SKM-1 treated with dmso at 0.1 percent for 144 hours (cell line): ENCODE data around the gene FUZ.
"Not testable (repeated sequence)": the region's sequence is repeated elsewhere in the genome, so short reads cannot be mapped to it uniquely, and the experiment has no call there.

Source experiments
- DNase-seq: peaks from one replicate; lab custom pipeline; 2025; ENCODE audit not compliant: unreplicated experiment; lab: John Stamatoyannopoulos, UW

The FUZ gene

GRCh38 chr19:49833599-49833998 lies 20.5 kb upstream of the FUZ start:
- no peak for DNase-seq

DNA sequence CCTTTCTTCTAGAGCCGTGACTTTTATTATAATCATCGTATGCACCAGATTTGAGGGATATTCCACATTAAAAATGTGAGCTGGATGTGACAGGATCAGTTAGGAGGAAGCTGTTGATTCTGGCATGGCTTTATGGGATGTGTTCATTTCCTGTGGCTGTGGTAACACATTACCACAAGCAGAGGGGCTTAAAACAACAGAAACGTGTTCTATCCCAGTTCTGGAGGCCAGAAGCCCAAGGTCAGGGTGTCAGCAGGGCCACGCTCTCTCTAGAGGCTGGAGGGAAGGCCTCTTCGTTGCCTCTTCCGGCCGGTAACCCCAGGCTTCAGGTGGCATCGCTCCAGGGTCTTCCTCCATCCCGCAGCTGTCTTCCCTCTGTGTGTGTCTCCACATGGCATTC lies 19.5 kb upstream of the FUZ start:
- no peak for DNase-seq

DNA sequence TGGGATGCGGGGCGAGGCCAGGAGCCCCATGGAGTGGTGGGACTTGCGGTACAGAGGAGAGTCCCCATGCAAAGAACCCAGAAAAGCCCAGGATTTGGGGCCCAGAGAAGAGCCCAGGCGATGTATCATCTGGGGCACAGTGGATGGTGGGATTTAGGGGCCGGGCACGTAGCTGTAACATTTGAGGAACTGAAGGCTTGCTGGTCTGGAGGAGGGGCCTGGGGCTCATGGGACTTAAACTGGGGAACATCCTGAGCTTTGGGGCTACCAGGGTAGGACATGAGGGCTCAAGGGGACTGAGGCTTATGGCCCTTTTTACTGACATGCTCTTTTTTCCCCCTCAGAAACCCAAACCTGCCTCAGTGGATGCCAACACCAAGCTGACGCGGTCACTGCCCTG lies 18.5 kb upstream of the FUZ start:
- DNase-seq, result no peak

DNA sequence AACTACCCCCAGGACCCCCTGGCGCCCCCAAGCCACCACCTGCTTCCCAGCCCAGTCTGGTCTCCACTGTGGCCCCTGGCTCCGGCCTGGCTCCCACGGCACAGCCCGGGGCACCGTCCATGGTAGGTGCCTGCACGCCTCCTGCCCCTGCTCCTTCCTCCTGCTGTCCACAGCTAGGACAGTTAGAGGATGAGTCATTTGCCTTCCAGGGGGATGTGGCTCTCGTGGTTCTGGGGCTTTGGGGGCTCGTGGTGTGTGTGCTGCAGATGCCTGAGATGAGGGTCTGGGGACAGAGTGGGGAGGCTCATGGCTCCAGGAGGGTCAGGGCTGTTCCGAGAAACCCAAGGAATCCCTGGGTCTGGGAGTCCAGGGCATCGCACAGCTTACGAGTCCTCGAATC lies 17.7 kb upstream of the FUZ start:
- DNase-seq, result no peak

GRCh38 chr19:49829721-49830120 lies 16.6 kb upstream of the FUZ start:
- no peak for DNase-seq

- DNase-seq, result no peak
Measured at GRCh38 chr19:49829200-49829599, 16.1 kb upstream of the FUZ start.

GRCh38 chr19:49827034-49827433 lies 13.9 kb upstream of the FUZ start:
- DNase-seq, result no peak

DNA sequence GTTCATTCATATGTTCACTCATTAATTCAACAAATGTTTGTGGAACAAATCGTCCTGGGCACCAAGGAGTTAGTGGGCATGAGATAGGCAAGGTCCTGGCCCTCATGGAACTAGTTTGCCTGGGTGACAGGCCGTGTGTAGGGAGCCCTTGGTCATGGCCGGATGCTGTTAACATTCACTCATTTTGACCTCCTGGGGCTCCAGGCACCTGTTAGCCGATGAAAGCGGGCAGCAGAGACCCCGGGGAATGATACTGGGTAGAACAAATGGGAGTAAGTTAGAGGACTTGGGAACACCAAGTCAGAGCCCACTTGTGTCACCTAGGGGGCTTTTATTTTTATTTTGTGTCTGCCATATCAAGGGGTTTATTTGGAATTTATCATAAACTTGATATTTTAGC lies 11.6 kb upstream of the FUZ start:
- DNase-seq, result no peak

- no peak for DNase-seq
Measured at GRCh38 chr19:49823472-49823871, 10.4 kb upstream of the FUZ start.

DNA sequence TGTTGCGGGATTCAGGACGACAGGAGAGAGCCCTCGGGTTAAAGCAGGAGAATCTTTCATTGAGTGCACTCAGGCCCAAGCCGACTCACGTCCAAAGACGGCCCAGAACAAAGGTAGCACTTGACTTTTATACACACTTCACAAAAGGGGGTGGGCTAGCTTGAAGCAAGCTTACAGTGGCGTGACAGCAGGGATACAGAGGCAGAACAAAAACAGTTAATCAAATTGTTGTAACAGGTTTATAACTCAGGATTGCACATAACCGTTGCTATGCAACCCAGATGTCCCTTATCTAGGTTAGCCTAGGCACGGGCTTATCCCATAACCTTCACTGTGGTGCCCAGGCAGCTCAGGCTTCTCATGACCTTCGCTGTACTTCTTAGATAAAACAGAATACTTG lies 7.0 kb upstream of the FUZ start:
- no peak for DNase-seq

- DNase-seq, result not testable (repeated sequence)
Measured at GRCh38 chr19:49819452-49820115, 6.5 kb upstream of the FUZ start.

DNA sequence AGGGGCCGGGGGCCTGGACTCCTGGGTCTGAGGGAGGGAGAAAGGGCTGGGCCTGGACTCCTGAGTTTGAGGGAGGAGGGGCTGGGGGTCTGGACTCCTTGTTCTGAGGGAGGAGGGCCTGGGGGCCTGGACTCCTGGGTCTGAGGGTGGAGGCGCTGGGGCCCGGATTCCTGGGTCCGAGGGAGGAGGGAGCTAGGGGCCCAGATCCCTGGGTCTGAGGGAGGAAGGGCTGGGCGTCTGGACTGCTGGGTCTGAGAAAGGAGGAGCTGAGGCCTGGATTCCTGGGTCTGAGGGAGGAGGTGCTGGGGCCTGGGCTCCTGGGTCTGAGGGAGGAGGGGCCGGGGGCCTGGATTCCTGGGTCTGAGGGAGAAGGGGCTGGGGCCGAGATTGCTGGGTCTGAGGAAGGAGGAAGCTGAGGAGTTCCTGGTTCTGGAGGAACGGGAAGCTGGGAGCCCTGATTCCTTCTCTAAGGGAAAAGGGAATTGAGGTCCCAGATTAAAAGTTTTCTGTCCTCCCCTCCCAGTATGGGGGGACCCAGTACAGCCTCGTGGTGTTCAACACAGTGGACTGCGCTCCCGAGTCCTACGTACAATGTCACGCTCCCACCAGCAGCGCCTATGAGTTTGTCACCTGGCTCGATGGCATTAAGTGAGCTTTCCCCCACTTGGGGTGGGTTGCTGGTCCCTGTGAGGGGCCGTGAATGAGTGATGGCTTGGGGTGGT lies 5.7 kb upstream of the FUZ start:
- DNase-seq, result no peak

DNA sequence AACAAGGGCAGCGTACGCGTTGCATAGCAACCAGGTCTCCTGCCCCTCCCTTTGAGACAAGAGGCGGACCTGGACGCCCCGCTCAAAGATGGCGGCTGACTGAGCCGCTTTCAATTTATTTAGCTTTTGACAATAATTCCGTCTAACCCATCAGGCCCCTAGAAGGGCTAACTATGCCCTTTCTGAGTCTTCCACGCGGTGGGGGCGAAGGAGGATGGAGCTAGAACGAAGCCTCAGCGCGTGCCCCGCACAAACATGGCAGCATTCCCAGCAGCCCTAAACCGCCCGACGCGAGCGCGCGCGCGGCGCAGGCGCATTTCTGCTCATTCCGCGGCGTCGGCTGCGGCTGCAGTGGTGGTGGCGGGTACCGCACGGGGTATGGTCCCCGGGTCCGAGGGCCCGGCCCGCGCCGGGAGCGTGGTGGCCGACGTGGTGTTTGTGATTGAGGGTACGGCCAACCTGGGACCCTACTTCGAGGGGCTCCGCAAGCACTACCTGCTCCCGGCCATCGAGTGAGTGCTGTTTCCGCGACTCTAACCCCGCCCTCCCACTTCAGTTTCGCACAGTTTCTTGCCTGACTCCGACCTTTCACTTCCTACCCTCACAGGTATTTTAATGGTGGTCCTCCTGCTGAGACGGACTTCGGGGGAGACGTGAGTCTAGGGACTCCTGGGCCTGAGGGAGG lies 5.0 kb upstream of the FUZ start, which contains the start of gene MED25:
Gene MED25, plus strand, starts transcription at position 326 of the 685 bp plus-strand sequence. Its CDS starts 53 bp downstream, at position 379.
- peak; percentile 63 for DNase-seq

GRCh38 chr19:49816590-49816989 lies 3.5 kb upstream of the FUZ start:
- DNase-seq, result no peak

- DNase-seq, result no peak
Measured at GRCh38 chr19:49814010-49814409, 918 bp upstream of the FUZ start.

DNA sequence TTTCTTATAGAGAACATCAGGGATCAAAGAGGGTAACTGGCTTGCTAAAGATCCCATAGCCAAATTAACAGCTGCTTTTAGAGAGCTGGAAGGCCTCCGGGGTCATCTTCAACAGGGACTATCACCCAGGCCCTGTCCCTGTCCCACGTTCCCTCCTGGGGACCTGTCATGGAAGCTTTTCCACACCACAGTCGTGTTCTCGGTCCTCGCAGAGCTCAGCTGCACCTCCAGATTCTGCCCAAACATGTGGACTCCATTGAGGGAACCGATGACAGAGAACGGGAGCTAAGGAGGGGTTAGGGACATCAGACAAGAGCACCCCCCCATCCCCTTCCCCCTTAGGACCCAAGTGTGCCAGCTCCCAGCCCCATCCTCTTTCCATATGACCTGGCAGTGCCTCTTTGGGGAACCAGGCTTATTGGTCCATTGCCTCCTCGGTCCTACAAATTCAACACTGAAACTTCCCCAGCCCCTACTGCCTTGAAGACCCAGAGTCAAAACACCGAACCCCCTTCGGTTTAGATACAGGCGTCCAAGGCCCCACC lies 568 bp downstream of the FUZ start:
- DNase-seq, result no peak

GRCh38 chr19:49811328-49811727 lies 1.8 kb downstream of the FUZ start:
- DNase-seq, result no peak

GRCh38 chr19:49809941-49810389 lies 3.1 kb downstream of the FUZ start:
- no peak for DNase-seq

GRCh38 chr19:49809160-49809940 lies 3.7 kb downstream of the FUZ start:
- DNase-seq, result no peak

DNA sequence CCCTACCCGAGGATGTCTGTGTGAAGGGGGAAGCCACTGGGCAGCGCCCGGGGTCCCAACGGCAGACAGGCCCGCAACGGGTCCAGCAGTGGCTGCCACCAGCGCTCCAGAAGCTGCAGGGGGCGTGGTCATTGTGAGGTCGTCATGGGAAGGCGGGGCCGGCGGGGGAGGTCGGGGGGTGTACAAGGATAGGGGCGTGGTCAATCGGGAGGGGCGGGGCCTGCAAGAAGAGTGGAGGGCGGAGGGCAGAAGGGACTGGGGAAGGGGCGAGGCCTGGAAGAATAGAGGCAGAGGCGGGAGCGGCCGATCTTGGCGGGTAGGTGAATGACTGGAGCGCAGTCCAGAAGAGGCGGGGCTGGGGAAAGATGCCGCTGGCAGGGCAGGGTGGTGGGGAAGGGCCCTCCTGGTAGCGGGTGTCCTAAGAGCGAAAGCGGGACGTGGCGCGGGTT lies 4.4 kb downstream of the FUZ start:
- DNase-seq, result peak; percentile 9
